BJ (cell line): Measurements from ENCODE around the gene VOPP1. TPM values are rescaled to one million over a fixed set of nuclear protein-coding genes. Genes with fewer than 3 reads are reported as not detected.

Experiments used
- CTCF ChIA-PET: fragments of 350-600 bp; formaldehyde crosslinking; extraction: SDS; loops from one replicate; lab custom pipeline; 2021; ENCODE audit warnings: antibody characterized with exemption, inconsistent platforms; lab: Yijun Ruan, JAX
- POLR2A ChIA-PET: fragments of 300-600 bp; sonication (Branson Sonifier 250); formaldehyde crosslinking; extraction: SDS; loops from one replicate; lab custom pipeline; 2021; ENCODE audit warnings: antibody characterized with exemption; lab: Charles Lee
- DNase-seq: peaks from one replicate; pipeline ENCODE4 v3.0.0-alpha.2; 2011; ENCODE audit warnings: low read depth
- H3K27me3 ChIP-seq: 2 replicates; pipeline ENCODE4 v1.6.0; 2011; ENCODE audit warnings: low read length; ENCODE audit not compliant: control insufficient read depth, insufficient read depth
- H3K36me3 ChIP-seq: 2 replicates; pipeline ENCODE4 v1.5.1; 2011; ENCODE audit warnings: low read length; ENCODE audit not compliant: control insufficient read depth, insufficient read depth
- H3K4me3 ChIP-seq: 2 replicates; pipeline ENCODE4 v1.5.1; 2011; ENCODE audit warnings: low read depth, mild to moderate bottlenecking, control low read depth, low read length
- polyA plus RNA-seq: library from polyadenylated mRNA; depleted of rRNA; stranded (reverse); fragments of >200 nt; gene quantifications from 2 replicates; pipeline ENCODE4 v1.2.3, GENCODE V29; 2011
- TF ChIP-seq, protein P1 (sequence below): IDR thresholded peaks from 2 replicates; pipeline ENCODE4 v1.5.1; 2011; ENCODE audit warnings: low read depth, mild to moderate bottlenecking, control low read depth, inconsistent platforms, low read length, moderate library complexity; ENCODE audit not compliant: insufficient read depth

VOPP1 gene
- polyA plus RNA-seq, 1 experiment, result 83.7 TPM

DNA sequence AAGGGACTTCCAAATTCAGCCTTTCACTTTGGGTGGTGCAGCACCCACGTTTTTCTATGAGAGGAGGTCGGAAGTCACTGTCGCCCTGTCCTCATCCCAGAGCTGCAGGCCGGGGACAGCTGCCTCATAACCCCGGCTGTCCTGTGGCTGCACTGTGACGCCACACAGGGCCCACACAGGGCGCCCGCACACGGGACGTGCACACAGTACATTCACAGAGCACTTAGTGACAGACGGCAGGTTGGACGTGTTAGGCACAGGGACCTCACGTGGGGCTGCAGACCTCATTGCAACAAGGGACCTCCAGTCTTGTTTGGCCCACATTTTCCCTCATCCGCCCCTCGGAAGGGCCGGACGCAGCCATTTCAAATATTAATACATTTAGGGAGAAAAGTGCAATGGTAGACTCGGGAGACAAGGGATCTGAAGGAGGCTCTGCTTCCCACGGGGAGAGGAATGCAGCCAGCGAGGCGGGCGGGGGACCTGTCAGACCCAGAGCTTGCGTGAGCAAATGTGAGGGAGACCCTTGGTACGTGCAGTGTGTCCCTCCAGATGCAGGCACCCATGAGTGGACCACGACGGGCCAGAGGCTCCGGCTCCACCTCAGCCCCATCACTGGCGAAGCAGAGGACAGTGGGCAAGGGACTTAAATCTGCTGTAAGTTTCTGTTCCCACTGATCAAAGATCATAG is 86.7 kb downstream of the VOPP1 start:
- CTCF ChIA-PET, result no interaction called here
- Histone ChIP-seq H3K27me3 (no peaks in the 10 kb centered on the region), H3K4me3 (no peak overlapping the region), H3K36me3 (peaks cover 12% of the 10 kb centered on the region)
- POLR2A ChIA-PET, result no interaction called here
- DNase-seq, result no peak
- TF ChIP-seq, protein P1, sequence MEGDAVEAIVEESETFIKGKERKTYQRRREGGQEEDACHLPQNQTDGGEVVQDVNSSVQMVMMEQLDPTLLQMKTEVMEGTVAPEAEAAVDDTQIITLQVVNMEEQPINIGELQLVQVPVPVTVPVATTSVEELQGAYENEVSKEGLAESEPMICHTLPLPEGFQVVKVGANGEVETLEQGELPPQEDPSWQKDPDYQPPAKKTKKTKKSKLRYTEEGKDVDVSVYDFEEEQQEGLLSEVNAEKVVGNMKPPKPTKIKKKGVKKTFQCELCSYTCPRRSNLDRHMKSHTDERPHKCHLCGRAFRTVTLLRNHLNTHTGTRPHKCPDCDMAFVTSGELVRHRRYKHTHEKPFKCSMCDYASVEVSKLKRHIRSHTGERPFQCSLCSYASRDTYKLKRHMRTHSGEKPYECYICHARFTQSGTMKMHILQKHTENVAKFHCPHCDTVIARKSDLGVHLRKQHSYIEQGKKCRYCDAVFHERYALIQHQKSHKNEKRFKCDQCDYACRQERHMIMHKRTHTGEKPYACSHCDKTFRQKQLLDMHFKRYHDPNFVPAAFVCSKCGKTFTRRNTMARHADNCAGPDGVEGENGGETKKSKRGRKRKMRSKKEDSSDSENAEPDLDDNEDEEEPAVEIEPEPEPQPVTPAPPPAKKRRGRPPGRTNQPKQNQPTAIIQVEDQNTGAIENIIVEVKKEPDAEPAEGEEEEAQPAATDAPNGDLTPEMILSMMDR, result no peak

DNA sequence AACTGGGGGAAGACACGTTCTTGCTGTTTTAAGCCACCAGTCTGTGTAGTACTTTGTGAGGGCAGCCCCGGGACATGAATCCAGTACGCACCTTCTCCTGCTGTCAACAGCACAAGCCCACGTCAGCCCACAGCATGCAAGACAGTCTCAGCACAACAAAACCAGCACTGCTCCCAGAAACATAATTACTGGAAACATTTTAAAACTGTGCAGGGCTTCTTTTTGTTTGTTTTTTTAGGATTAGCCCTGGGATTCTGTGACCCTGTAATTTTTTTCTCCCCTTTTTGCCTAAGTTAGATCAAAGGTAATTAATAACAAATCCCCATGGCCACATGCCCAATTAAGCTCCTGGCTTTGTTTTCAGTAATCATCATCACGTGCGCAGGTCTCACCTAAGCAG is 87.5 kb downstream of the VOPP1 start:
- TF ChIP-seq, protein P1, result no peak
- Histone ChIP-seq H3K36me3 (peaks cover 7% of the 10 kb centered on the region; the same call in 1 of the 2 replicates), H3K4me3 (no peak overlapping the region), H3K27me3 (no peaks in the 10 kb centered on the region)
- CTCF ChIA-PET, result no interaction called here
- no peak for DNase-seq
- POLR2A ChIA-PET, result no interaction called here

DNA sequence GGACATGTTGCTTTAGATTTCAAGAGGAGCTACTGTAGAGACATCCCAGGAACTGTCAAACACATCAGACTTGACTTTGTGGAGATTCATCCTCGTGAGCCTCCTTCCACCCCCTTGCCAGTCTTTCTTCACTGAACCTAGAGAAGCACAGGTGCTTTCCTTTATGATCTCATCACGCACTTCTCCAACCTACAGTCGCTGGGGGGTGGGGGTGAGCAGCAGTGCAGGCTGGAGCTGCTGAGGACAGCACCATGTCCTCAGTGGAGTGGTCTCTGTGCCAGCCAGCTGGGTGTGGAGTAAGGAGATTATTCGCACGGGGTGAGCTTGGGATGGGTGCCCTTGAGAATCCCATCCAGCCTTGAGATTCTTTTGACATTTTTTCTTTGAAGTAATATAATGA is 88.1 kb downstream of the VOPP1 start:
- H3K27me3 ChIP-seq, result no peaks in the 10 kb centered on the region
- DNase-seq, result no peak
- H3K4me3 ChIP-seq, result no peak overlapping the region
- TF ChIP-seq, protein P1, result no peak
- H3K36me3 ChIP-seq, result peaks cover 5% of the 10 kb centered on the region; the same call in 1 of the 2 replicates
- POLR2A ChIA-PET, result no interaction called here
- CTCF ChIA-PET, result no interaction called here

DNA sequence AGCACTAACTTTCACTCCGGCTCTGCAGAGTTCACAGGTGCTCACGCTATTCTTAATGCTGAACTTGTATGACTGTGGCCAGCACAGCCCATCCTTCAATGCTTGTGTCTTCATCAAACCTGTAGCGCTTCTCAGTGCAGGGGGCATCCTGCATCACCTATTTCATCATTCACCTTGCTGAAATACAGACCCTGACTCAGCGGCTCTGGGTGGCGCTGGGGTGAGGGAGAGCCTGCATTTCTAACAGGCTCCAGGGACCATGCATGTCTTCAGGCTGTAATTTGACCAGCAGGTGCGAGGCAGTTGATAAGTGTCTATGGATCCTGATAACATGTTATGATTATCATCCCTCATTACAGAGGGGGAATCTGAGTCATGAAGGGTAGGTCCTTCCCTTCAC is 89.3 kb downstream of the VOPP1 start:
- TF ChIP-seq, protein P1, result no peak
- ChIA-PET POLR2A (no interaction called here), CTCF (no interaction called here)
- peaks cover 4% of the 10 kb centered on the region; the same call in 1 of the 2 replicates for H3K36me3 ChIP-seq
- no peak for DNase-seq
- H3K27me3 ChIP-seq, result no peaks in the 10 kb centered on the region
- no peak overlapping the region for H3K4me3 ChIP-seq

DNA sequence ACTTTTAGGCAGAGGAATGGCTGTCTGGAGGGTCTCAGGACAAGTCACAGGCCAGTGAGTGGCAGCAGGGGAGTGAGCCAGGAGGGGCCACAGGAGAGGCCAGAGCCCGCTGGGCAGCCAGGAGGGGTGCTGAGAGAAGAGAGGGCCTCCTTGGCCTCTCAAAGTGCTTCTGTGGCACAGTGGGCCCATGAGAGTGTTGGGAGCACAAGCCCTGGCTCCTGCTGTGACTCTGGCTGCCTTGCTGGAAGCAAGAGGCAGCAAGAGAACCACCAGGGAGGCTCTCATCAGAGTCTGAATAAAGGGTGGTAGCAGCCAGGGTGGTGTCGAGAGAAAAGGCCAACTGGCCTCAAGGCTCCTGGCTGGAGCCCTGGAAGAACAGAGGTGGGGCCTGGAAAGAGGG is 91.1 kb downstream of the VOPP1 start:
- Histone ChIP-seq H3K36me3 (peaks cover 3% of the 10 kb centered on the region; the same call in 1 of the 2 replicates), H3K4me3 (no peak overlapping the region), H3K27me3 (no peaks in the 10 kb centered on the region)
- no peak for DNase-seq
- TF ChIP-seq, protein P1, result no peak
- POLR2A ChIA-PET, result no interaction called here
- CTCF ChIA-PET, result no interaction called here
